H1 (cell line): Measurements from ENCODE around the gene ZMIZ1. TPM values are rescaled to one million over a fixed set of nuclear protein-coding genes. Genes with fewer than 3 reads are reported as not detected.

Experiments
- CTCF ChIA-PET: fragments of 300-600 bp; sonication (Branson Sonifier 250); formaldehyde crosslinking; loops from one replicate; lab custom pipeline; 2021; ENCODE audit not compliant: partially characterized antibody; lab: Charles Lee
- POLR2A ChIA-PET: fragments of 300-600 bp; sonication (Branson Sonifier 250); formaldehyde crosslinking; loops from one replicate; lab custom pipeline; 2021; ENCODE audit warnings: inconsistent platforms; ENCODE audit not compliant: partially characterized antibody; lab: Charles Lee
- DNase-seq, 2 experiments: peaks; one replicate each; pipeline versions ENCODE4 v3.0.0 to v3.0.0-alpha.2; 2010 to 2022; ENCODE audit warnings: low spot score in 2 of 2, low read depth in 1 of 2, mixed read lengths in 1 of 2
- FAIRE-seq: peaks from 2 replicates; lab custom pipeline; 2011; peaks lifted over from hg19 to GRCh38; lab: Jason Lieb, UNC
- H2AFZ ChIP-seq: 2 replicates; pipeline ENCODE4 v1.8.1; 2012; ENCODE audit warnings: low read length, inconsistent platforms
- H2AK5ac ChIP-seq: 2 replicates; pipeline ENCODE4 v1.6.1; 2013; ENCODE audit warnings: low read depth, low read length
- H2BK120ac ChIP-seq: replicated peaks from 2 replicates; pipeline ENCODE3; 2013; ENCODE audit warnings: low read depth, low read length, inconsistent platforms
- H2BK12ac ChIP-seq: 2 replicates; pipeline ENCODE4 v1.6.1; 2013; ENCODE audit warnings: low read depth, low read length
- H2BK15ac ChIP-seq: 2 replicates; pipeline ENCODE4 v1.6.1; 2013; ENCODE audit warnings: low read length
- H2BK20ac ChIP-seq: 2 replicates; pipeline ENCODE4 v1.6.1; 2013; ENCODE audit warnings: low read length
- H2BK5ac ChIP-seq: 2 replicates; pipeline ENCODE4 v1.6.1; 2013; ENCODE audit warnings: low read depth, low read length
- H3K14ac ChIP-seq: 2 replicates; pipeline ENCODE4 v1.6.1; 2013; ENCODE audit warnings: inconsistent platforms; ENCODE audit not compliant: insufficient read length
- H3K18ac ChIP-seq: 2 replicates; pipeline ENCODE4 v1.6.1; 2013; ENCODE audit warnings: low read length; ENCODE audit errors: extremely low read depth
- H3K23ac ChIP-seq: 2 replicates; pipeline ENCODE4 v1.6.1; 2013; ENCODE audit warnings: inconsistent platforms; ENCODE audit not compliant: insufficient read length
- H3K23me2 ChIP-seq: 2 replicates; pipeline ENCODE4 v1.6.1; 2013; ENCODE audit warnings: low read depth, low read length
- H3K27ac ChIP-seq: 2 replicates; pipeline ENCODE4 v1.6.1; 2011; ENCODE audit warnings: low read depth, low read length, inconsistent platforms
- H3K27me3 ChIP-seq, 4 experiments: replicated peaks in 1 of 4; 1 replicate in 1 of 4; 2 replicates in 3 of 4; pipeline versions ENCODE4 v1.6.1 to v1.8.1; 2011 to 2013; ENCODE audit warnings: low read length in 3 of 4, mild to moderate bottlenecking in 3 of 4, inconsistent platforms in 2 of 4, mixed read lengths in 2 of 4, moderate library complexity in 1 of 4; ENCODE audit not compliant: control insufficient read depth in 3 of 4, insufficient read depth in 3 of 4; ENCODE audit errors: extremely low read depth in 1 of 4
- H3K36me3 ChIP-seq, 4 experiments: 2 replicates each; pipeline versions ENCODE4 v1.6.1 to v1.8.1; 2011 to 2013; ENCODE audit warnings: mild to moderate bottlenecking in 4 of 4, low read length in 3 of 4, moderate library complexity in 2 of 4, control low read depth in 1 of 4, inconsistent platforms in 1 of 4; ENCODE audit not compliant: insufficient read depth in 4 of 4, control insufficient read depth in 2 of 4
- H3K4ac ChIP-seq: replicated peaks from 2 replicates; pipeline ENCODE3; 2013; ENCODE audit warnings: low read length, low read depth, mixed read lengths, inconsistent platforms; ENCODE audit not compliant: insufficient read length
- H3K4me1 ChIP-seq, 4 experiments: replicated peaks in 1 of 4; 1 replicate in 1 of 4; 2 replicates in 3 of 4; pipeline versions ENCODE4 v1.6.1 to v1.8.1; 2011 to 2013; ENCODE audit warnings: low read length in 3 of 4, inconsistent platforms in 2 of 4, mixed read lengths in 1 of 4; ENCODE audit not compliant: insufficient read depth in 4 of 4, control insufficient read depth in 3 of 4
- H3K4me2 ChIP-seq, 2 experiments: 2 replicates each; pipeline versions ENCODE4 v1.6.1 to v1.8.1; 2011 to 2013; ENCODE audit warnings: low read depth in 2 of 2, low read length in 2 of 2, control low read depth in 1 of 2, inconsistent platforms in 1 of 2, mild to moderate bottlenecking in 1 of 2; ENCODE audit not compliant: insufficient read depth in 1 of 2
- H3K4me3 ChIP-seq, 4 experiments: fragments of 200-600, 300-600 bp in 1 of 4; sonication (generic), shearing (Covaris generic), sonication (Bioruptor Twin) in 1 of 4; 2 replicates each; pipeline versions ENCODE4 v1.5.1 to v1.8.1; 2011 to 2016; ENCODE audit warnings: low read length in 4 of 4, low read depth in 3 of 4, control low read depth in 2 of 4, inconsistent platforms in 2 of 4, mild to moderate bottlenecking in 2 of 4, mixed read lengths in 1 of 4, moderate library complexity in 1 of 4; ENCODE audit not compliant: insufficient read depth in 2 of 4; ENCODE audit errors: extremely low read depth in 1 of 4
- H3K56ac ChIP-seq: replicated peaks from 2 replicates; pipeline ENCODE3; 2013; ENCODE audit warnings: low read depth, mild to moderate bottlenecking, mixed read lengths, low read length, inconsistent platforms; ENCODE audit not compliant: insufficient read length
- H3K79me1 ChIP-seq: 2 replicates; pipeline ENCODE4 v1.6.1; 2013; ENCODE audit warnings: low read depth, low read length, control low read depth
- H3K79me2 ChIP-seq, 2 experiments: 2 replicates each; pipeline versions ENCODE4 v1.6.1 to v1.8.1; 2012 to 2013; ENCODE audit warnings: low read length in 2 of 2, mild to moderate bottlenecking in 2 of 2, inconsistent platforms in 1 of 2; ENCODE audit not compliant: insufficient read depth in 2 of 2, control insufficient read depth in 1 of 2
- H3K9ac ChIP-seq, 4 experiments: replicated peaks in 1 of 4; 1 replicate in 1 of 4; 2 replicates in 3 of 4; pipeline versions ENCODE4 v1.6.1 to v1.8.1; 2011 to 2013; ENCODE audit warnings: low read depth in 3 of 4, low read length in 3 of 4, control low read depth in 2 of 4, mild to moderate bottlenecking in 2 of 4, moderate library complexity in 2 of 4, inconsistent platforms in 1 of 4; ENCODE audit errors: extremely low read depth in 1 of 4
- H3K9me3 ChIP-seq, 2 experiments: 2 replicates each; pipeline versions ENCODE4 v1.6.1 to v1.8.1; 2012 to 2013; ENCODE audit warnings: mild to moderate bottlenecking in 2 of 2, moderate library complexity in 2 of 2, control low read depth in 1 of 2, inconsistent platforms in 1 of 2, low read depth in 1 of 2, low read length in 1 of 2, mixed read lengths in 1 of 2; ENCODE audit not compliant: insufficient read depth in 2 of 2
- H4K20me1 ChIP-seq, 2 experiments: replicated peaks in 1 of 2; 2 replicates each; pipeline versions ENCODE3 to v1.8.1; 2011 to 2013; ENCODE audit warnings: inconsistent platforms in 2 of 2, low read length in 2 of 2, mild to moderate bottlenecking in 1 of 2; ENCODE audit not compliant: insufficient read depth in 2 of 2, control insufficient read depth in 1 of 2
- H4K5ac ChIP-seq: 2 replicates; pipeline ENCODE4 v1.6.1; 2013; ENCODE audit warnings: low read length, low read depth, mixed read lengths, inconsistent platforms; ENCODE audit not compliant: insufficient read length
- H4K8ac ChIP-seq: 2 replicates; pipeline ENCODE4 v1.8.0; 2013; ENCODE audit warnings: mild to moderate bottlenecking, moderate library complexity, low read length, inconsistent platforms; ENCODE audit not compliant: insufficient read depth; ENCODE audit errors: extremely low read depth
- H4K91ac ChIP-seq: replicated peaks from 2 replicates; pipeline ENCODE3; 2013; ENCODE audit warnings: low read length, mixed read lengths, inconsistent platforms; ENCODE audit not compliant: insufficient read length
- ASH2L ChIP-seq: fragments of 200-600, 300-600 bp; sonication (generic); IDR thresholded peaks from one replicate; pipeline ENCODE4 v1.7.1; 2017; ENCODE audit warnings: low read length
- WGBS, 2 experiments: shearing (Covaris generic) in 1 of 2; methylation state at CpG; one replicate each; pipeline versions ENCODE4 v1.1.6 to v1.1.7; 2013 to 2015; ENCODE audit warnings: low lambda C conversion rate in 2 of 2, mixed read lengths in 2 of 2, inconsistent platforms in 1 of 2, low coverage in 1 of 2, missing lambda C conversion rate in 1 of 2; ENCODE audit not compliant: insufficient replicate concordance in 2 of 2, insufficient coverage in 1 of 2, insufficient read length in 1 of 2; ENCODE audit errors: extremely low coverage in 1 of 2, missing lambda C conversion rate in 1 of 2; 5-methylcytosine and 5-hydroxymethylcytosine counted together
- polyA plus RNA-seq, 7 experiments: library from polyadenylated mRNA; depleted of rRNA in 3 of 7; stranded (reverse) in 5 of 7; unstranded in 2 of 7; fragments of >200 nt in 5 of 7; fragments of 200-250 nt in 2 of 7; gene quantifications; 1 replicate in 5 of 7; 2 replicates in 1 of 7; 4 replicates in 1 of 7; pipeline versions ENCODE4 v1.2.1 to v1.2.3, GENCODE V29; 2011 to 2013; ENCODE audit warnings: missing spikeins in 2 of 7, mixed read lengths in 2 of 7
- total RNA-seq: library from RNA; stranded (reverse); fragmentation: NEBNext Ultra II Directional; extraction: Animal tissue kit (Norgen Biotek cat#: 25700); gene quantifications from 2 replicates; pipeline ENCODE4 v1.2.1, GENCODE V29; 2021

The ZMIZ1 gene
- total and polyA plus RNA-seq, 2 of the 8 experiments (the other 6 are each of a cell fraction or from before 2014, with no cell fraction given), result 8.1 to 28.0 TPM

DNA sequence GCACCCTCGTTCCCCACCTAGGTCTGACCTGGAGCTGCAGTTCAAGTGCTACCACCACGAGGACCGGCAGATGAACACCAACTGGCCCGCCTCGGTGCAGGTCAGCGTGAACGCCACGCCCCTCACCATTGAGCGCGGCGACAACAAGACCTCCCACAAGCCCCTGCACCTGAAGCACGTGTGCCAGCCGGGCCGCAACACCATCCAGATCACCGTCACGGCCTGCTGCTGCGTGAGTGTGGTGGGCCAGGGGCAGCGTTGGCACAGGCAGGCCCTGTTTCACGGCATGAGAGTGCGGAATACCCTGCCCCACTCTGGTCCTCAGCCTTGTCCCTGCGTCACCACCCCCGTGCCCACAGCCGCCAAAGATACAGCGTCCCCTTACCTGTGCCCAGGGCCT lies 231.9 kb downstream of the ZMIZ1 start:
- Histone ChIP-seq H3K4ac (no peak overlapping the region), H3K4me3 (no peak overlapping the region), H2BK20ac (no peak overlapping the region), H4K91ac (no peak overlapping the region), H2AK5ac (no peak overlapping the region), H4K20me1 (peaks cover 0 to 7% of the 10 kb centered on the region in 2 experiments), H3K56ac (no peak overlapping the region), H2AFZ (no peak overlapping the region), H2BK12ac (no peak overlapping the region), H3K4me1 (no peaks in the 10 kb centered on the region), H2BK5ac (no peak overlapping the region), H3K4me2 (no peak overlapping the region), H3K79me2 (no peaks in the 10 kb centered on the region), H3K9ac (no peak overlapping the region; a peak in 1 of 7 replicates), H3K27ac (no peak overlapping the region), H3K27me3 (no peaks in the 10 kb centered on the region), H3K23me2 (no peaks in the 10 kb centered on the region), H3K14ac (no peak overlapping the region), H3K79me1 (peaks cover 4% of the 10 kb centered on the region; the same call in 1 of the 2 replicates), H2BK120ac (no peak overlapping the region), H3K36me3 (peaks cover 16 to 59% (median 41%) of the 10 kb centered on the region in 4 experiments; a peak in 5 of 8 replicates), H4K8ac (no peak overlapping the region), H2BK15ac (no peak overlapping the region), H3K18ac (no peak overlapping the region), H4K5ac (no peak overlapping the region), H3K23ac (no peak overlapping the region), H3K9me3 (no peaks in the 10 kb centered on the region)
- CTCF ChIA-PET, result interaction anchor here (0.9 kb wide), 1 partner anchor 8 kb away, joined by 3 read pairs; no protein-coding TSS in a partner anchor
- no peak for TF ChIP-seq ASH2L
- DNase-seq, result no peak
- 90% methylated on average over 20 of the region's 24 CpGs; no CpG with 5 or more reads in 1 of the 2 experiments for WGBS, 2 experiments
- POLR2A ChIA-PET, result no interaction called here
- FAIRE-seq, result no peak
